CD4-positive, alpha-beta memory T cell (primary cell): ENCODE measurements around the gene KCTD3. TPM values are rescaled to one million over a fixed set of nuclear protein-coding genes. Genes with fewer than 3 reads are reported as not detected.

Experiments
- CTCF ChIA-PET: fragments of 350-600 bp; sonication (Branson Sonifier 250); formaldehyde crosslinking; loops from one replicate; lab custom pipeline; 2021; ENCODE audit warnings: inconsistent platforms; ENCODE audit not compliant: partially characterized antibody; lab: Charles Lee
- POLR2A ChIA-PET: fragments of 350-600 bp; sonication (Branson Sonifier 250); formaldehyde crosslinking; loops from one replicate; lab custom pipeline; 2021; ENCODE audit not compliant: partially characterized antibody; lab: Charles Lee
- DNase-seq, 5 donors: peaks; one replicate each; pipeline versions ENCODE4 v3.0.0 to v3.0.0-alpha.2; 2020 to 2022; ENCODE audit warnings: mixed read lengths in 1 of 5
- H3K27ac ChIP-seq: one replicate; pipeline ENCODE4 v1.7.0; 2013; ENCODE audit warnings: low read depth, low read length
- H3K27me3 ChIP-seq: 2 replicates; pipeline ENCODE4 v1.7.0; 2013; ENCODE audit warnings: mild to moderate bottlenecking, low read length, moderate library complexity; ENCODE audit not compliant: insufficient read depth
- H3K36me3 ChIP-seq: 2 replicates; pipeline ENCODE4 v1.7.0; 2013; ENCODE audit warnings: mild to moderate bottlenecking, low read length, moderate library complexity; ENCODE audit not compliant: insufficient read depth
- H3K4me1 ChIP-seq: 2 replicates; pipeline ENCODE4 v1.7.0; 2013; ENCODE audit warnings: mild to moderate bottlenecking, low read length, moderate library complexity; ENCODE audit not compliant: insufficient read depth
- H3K4me3 ChIP-seq, 2 donors: one replicate each; pipeline ENCODE4 v1.7.0; 2013; ENCODE audit warnings: low read length in 2 of 2, mild to moderate bottlenecking in 1 of 2
- H3K9me3 ChIP-seq, 2 donors: one replicate each; pipeline ENCODE4 v1.7.0; 2013; ENCODE audit warnings: low read length in 2 of 2, control low read depth in 1 of 2; ENCODE audit not compliant: control insufficient read depth in 1 of 2
- H3K27ac Mint-ChIP-seq, 7 donors: one replicate each; pipeline ENCODE4 v1.8.0; 2020 to 2021; ENCODE audit warnings: mixed read lengths in 7 of 7, mild to moderate bottlenecking in 6 of 7, inconsistent platforms in 3 of 7, moderate library complexity in 3 of 7
- H3K27me3 Mint-ChIP-seq, 2 donors: one replicate each; pipeline ENCODE4 v1.8.0; 2020 to 2021; ENCODE audit warnings: mixed read lengths in 2 of 2
- H3K36me3 Mint-ChIP-seq, 2 donors: one replicate each; pipeline ENCODE4 v1.8.0; 2020 to 2021; ENCODE audit warnings: mixed read lengths in 2 of 2, inconsistent platforms in 1 of 2, mild to moderate bottlenecking in 1 of 2
- H3K4me1 Mint-ChIP-seq, 4 donors: one replicate each; pipeline ENCODE4 v1.8.0; 2020 to 2021; ENCODE audit warnings: mixed read lengths in 4 of 4, mild to moderate bottlenecking in 1 of 4
- H3K4me3 Mint-ChIP-seq, 8 donors: one replicate each; pipeline ENCODE4 v1.8.0; 2020 to 2021; ENCODE audit warnings: mixed read lengths in 8 of 8, mild to moderate bottlenecking in 7 of 8, moderate library complexity in 6 of 8, inconsistent platforms in 3 of 8
- H3K9me3 Mint-ChIP-seq, 8 donors: one replicate each; pipeline ENCODE4 v1.8.0; 2020 to 2021; ENCODE audit warnings: mixed read lengths in 8 of 8, mild to moderate bottlenecking in 5 of 8, inconsistent platforms in 3 of 8, moderate library complexity in 1 of 8
- intact Hi-C: fragments of 100-400 bp; cut with micrococcal nuclease; formaldehyde crosslinking; loops from one replicate; pipeline ENCODE4 v1.15.1; 2023
- polyA plus RNA-seq, 2 donors: library from polyadenylated mRNA; unstranded; fragments of 300-500 nt; fragmentation: Illumina TruSeq; gene quantifications; one replicate each; pipeline ENCODE4 v1.2.3, GENCODE V29; 2021
- total RNA-seq, 2 experiments: library from RNA; stranded (reverse); gene quantifications; one replicate each; pipeline ENCODE4 v1.2.3, GENCODE V29; 2021

Gene KCTD3
- total RNA-seq, result 1 to 10 TPM; 1.8 to 2.5 TPM
- under 1 TPM; 0.20 to 0.86 TPM for polyA plus RNA-seq

DNA sequence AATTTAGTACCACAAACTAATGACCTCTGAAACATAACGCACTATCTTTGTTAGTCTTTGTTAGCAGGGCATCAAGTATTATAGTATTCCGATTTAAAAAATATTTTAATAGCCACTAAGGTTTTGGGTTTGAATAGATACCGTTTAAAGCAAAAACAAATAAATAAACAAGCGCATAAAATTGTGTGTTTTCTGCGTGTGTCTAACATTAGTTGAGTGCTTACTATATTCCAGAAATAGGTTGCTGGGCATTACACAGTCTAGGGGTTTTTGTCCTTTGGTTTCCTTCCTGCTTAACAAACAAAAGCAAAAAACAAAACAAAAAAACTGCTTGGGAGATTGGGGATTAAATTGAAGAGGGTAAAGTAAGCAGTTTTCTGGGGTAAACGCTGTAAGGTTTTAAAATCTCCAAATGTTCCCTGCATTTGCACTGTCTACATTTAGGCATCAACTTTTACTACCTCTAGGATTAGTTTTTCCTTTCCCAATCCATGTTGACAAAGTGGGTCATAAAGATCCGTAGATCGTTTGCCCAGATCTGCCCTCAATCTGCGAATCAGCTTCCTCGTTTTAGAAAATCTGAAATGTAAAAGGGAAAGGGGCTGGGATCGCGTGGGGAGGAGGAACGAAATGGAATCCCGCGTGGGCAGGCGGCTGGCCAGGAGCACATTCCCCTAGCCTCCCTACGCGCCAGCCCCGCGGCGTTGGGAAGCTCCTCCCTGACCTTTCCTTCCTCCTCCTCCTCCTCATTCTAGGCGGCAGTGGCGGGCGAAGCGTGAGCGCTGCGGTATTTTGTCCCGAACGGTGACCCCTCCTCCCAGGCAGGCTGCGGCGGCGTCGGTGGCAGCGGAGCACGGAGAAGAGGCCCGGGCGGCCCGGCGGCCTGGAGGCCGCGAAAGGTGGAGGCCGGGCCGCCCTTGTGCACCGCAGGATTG lies at the start of gene KCTD3:
Gene KCTD3 (plus strand): TSS at position 749 of the 935 bp plus-strand sequence. CDS start 382 bp downstream, outside the sequence.
- ChIA-PET CTCF (no interaction called here), POLR2A (no interaction called here)
- peak within 1 kb of the TSS; percentile 83 to 94 (median 88) for H3K4me3 Mint-ChIP-seq
- Histone ChIP-seq H3K9me3 (no peaks in the 10 kb centered on the region), H3K27me3 (no peaks in the 10 kb centered on the region), H3K4me3 (peak within 1 kb of the TSS; percentile 24 to 52), H3K27ac (no peak within 1 kb of the TSS), H3K36me3 (no peaks in the 10 kb centered on the region), H3K4me1 (peaks cover 5% of the 10 kb centered on the region)
- H3K4me1 Mint-ChIP-seq, result peaks cover 9 to 30% (median 16%) of the 10 kb centered on the region in 4 donors
- H3K36me3 Mint-ChIP-seq, result peaks cover 0 to 4% of the 10 kb centered on the region in 2 donors
- intact Hi-C loops, result no loop called here
- H3K9me3 Mint-ChIP-seq, result peaks cover 0 to 2% (median 0%) of the 10 kb centered on the region in 8 donors
- peak within 1 kb of the TSS; percentile 40 to 80 (median 52) for H3K27ac Mint-ChIP-seq
- H3K27me3 Mint-ChIP-seq, result peaks cover 5 to 9% of the 10 kb centered on the region in 2 donors
- peak in 3 of 5 donors; percentile 3 to 9 (median 5) for DNase-seq

DNA sequence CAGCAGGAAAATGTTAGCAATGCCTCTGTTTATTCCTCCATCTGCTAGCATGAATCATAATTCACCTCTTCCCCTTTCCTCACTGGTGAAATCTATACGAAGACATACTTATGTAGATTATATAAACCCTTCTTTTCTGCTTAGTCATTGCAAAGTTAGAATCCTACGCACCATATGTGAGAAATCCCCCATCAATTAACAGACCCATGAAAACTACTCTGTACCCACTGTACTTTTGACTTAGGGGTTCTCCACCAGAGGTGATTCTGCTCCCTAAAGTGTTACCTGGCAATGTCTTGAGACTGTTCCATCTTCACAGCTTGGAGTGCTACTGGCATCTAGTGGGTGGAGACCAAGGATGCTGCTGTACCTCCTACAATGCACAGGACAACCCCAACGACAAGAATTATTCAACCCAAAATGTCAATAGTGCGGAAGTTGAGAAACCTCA lies 49.6 kb upstream of the KCTD3 start:
- H3K4me1 Mint-ChIP-seq, result no peaks in the 10 kb centered on the region
- H3K9me3 Mint-ChIP-seq, result peaks cover 0 to 3% (median under 1%) of the 10 kb centered on the region in 8 donors
- Histone ChIP-seq H3K4me3 (no peak overlapping the region), H3K27ac (no peak overlapping the region), H3K27me3 (no peaks in the 10 kb centered on the region), H3K4me1 (no peaks in the 10 kb centered on the region), H3K36me3 (no peaks in the 10 kb centered on the region), H3K9me3 (no peaks in the 10 kb centered on the region)
- no peak for DNase-seq
- CTCF ChIA-PET, result no interaction called here
- H3K4me3 Mint-ChIP-seq, result no peak overlapping the region
- POLR2A ChIA-PET, result no interaction called here
- H3K36me3 Mint-ChIP-seq, result no peaks in the 10 kb centered on the region
- no peak overlapping the region for H3K27ac Mint-ChIP-seq
- intact Hi-C loops, result no loop called here
- H3K27me3 Mint-ChIP-seq, result no peaks in the 10 kb centered on the region

DNA sequence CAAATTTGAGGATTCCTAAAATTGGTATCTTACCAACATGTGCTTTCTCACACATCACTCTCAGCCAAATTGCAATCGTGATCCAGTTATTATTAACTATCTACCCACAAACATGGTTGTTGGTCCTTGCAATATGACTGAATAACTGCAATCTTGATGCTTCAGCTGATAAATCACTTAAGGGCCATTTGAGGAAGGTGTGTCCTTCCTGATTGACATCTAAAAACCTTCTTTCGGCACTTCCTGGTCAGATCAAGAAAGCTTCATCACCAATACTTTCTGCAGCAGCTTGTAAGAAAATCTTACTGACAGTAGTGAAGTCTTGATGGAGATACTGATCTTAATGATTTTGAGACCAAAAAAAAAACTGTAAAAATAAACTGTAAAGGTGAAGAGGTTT lies 48.5 kb upstream of the KCTD3 start:
- H3K36me3 ChIP-seq, result no peaks in the 10 kb centered on the region
- Mint-ChIP-seq H3K4me1 (peaks cover 0 to under 1% (median 0%) of the 10 kb centered on the region in 4 donors), H3K9me3 (no peaks in the 10 kb centered on the region), H3K4me3 (no peak overlapping the region), H3K27me3 (no peaks in the 10 kb centered on the region), H3K27ac (no peak overlapping the region), H3K36me3 (no peaks in the 10 kb centered on the region)
- intact Hi-C loops, result no loop called here
- POLR2A ChIA-PET, result no interaction called here
- CTCF ChIA-PET, result no interaction called here
- no peaks in the 10 kb centered on the region for H3K9me3 ChIP-seq
- no peaks in the 10 kb centered on the region for H3K4me1 ChIP-seq
- no peak for DNase-seq
- no peak overlapping the region for H3K27ac ChIP-seq
- H3K27me3 ChIP-seq, result no peaks in the 10 kb centered on the region
- H3K4me3 ChIP-seq, result no peak overlapping the region

DNA sequence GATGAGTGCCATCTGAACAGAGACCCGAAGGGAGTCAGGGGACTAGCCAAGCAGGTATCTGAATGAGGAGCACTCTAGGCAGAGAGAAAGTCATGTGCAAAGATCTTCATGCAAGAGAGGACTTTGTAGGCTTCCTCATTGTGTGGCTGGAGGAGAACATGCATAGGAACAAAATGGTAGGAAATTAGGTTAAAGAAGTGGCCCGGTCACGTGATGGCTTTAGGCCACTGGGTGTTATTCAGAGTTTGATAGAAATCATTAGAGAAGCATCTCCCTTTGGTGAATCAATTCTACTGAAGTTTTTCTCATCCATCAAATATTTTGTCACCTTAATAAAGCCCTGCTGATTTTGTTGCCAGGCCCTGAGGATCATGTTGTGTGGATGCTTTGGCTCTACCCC lies 45.8 kb upstream of the KCTD3 start:
- CTCF ChIA-PET, result no interaction called here
- H3K4me3 Mint-ChIP-seq, result no peak overlapping the region
- Histone ChIP-seq H3K27me3 (no peaks in the 10 kb centered on the region), H3K27ac (no peak overlapping the region), H3K36me3 (no peaks in the 10 kb centered on the region), H3K4me1 (no peaks in the 10 kb centered on the region), H3K4me3 (no peak overlapping the region), H3K9me3 (no peaks in the 10 kb centered on the region)
- no peak for DNase-seq
- POLR2A ChIA-PET, result no interaction called here
- no peaks in the 10 kb centered on the region for H3K36me3 Mint-ChIP-seq
- no peak overlapping the region for H3K27ac Mint-ChIP-seq
- intact Hi-C loops, result no loop called here
- no peaks in the 10 kb centered on the region for H3K27me3 Mint-ChIP-seq
- H3K9me3 Mint-ChIP-seq, result no peaks in the 10 kb centered on the region
- H3K4me1 Mint-ChIP-seq, result peaks cover 0 to 1% (median 0%) of the 10 kb centered on the region in 4 donors

DNA sequence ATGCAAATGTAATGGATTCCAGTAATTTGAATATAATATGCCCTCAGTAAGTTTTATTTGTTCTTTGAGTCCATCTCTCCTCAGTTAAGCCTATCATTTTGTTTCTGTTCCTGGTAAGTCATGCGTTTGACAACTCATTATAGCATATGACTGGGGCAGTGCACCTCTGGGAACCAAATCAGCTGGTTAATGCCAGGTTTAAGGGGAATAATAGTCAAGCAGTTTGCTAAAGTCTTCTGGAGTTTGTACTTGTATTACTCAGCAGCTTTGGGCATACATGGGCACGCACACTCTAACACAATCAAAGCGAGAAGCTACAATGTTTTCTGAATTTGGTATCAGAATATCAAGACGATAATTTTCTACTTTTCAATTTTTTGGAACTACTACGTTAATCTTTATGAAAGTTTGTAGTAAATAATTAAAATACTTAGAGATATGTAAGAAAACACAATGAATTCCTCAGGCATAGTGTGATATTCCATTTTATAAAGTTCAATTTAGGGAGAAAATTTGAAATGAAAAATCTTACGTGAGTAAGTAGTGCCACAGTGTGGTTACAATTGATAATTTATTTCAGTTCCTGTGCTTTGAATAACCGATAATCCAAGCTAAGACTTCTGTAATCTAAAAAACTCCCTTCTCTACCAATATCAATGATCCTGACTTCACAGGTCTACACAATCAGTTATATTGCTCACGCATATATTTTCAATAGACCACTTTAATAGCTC lies 43.8 kb upstream of the KCTD3 start:
- Histone ChIP-seq H3K4me3 (no peak overlapping the region), H3K9me3 (no peaks in the 10 kb centered on the region), H3K4me1 (no peaks in the 10 kb centered on the region), H3K36me3 (no peaks in the 10 kb centered on the region), H3K27me3 (no peaks in the 10 kb centered on the region), H3K27ac (no peak overlapping the region)
- H3K36me3 Mint-ChIP-seq, result no peaks in the 10 kb centered on the region
- H3K27me3 Mint-ChIP-seq, result no peaks in the 10 kb centered on the region
- no peaks in the 10 kb centered on the region for H3K9me3 Mint-ChIP-seq
- H3K27ac Mint-ChIP-seq, result no peak overlapping the region
- no peak for DNase-seq
- POLR2A ChIA-PET, result no interaction called here
- H3K4me3 Mint-ChIP-seq, result no peak overlapping the region
- CTCF ChIA-PET, result interaction anchor here (0.9 to 1.4 kb wide), 4 partner anchors 10 to 1309 kb away, joined by 3 to 4 read pairs (median 3); no protein-coding TSS in a partner anchor
- intact Hi-C loops, result no loop called here
- H3K4me1 Mint-ChIP-seq, result peaks cover 0 to 1% (median 0%) of the 10 kb centered on the region in 4 donors

DNA sequence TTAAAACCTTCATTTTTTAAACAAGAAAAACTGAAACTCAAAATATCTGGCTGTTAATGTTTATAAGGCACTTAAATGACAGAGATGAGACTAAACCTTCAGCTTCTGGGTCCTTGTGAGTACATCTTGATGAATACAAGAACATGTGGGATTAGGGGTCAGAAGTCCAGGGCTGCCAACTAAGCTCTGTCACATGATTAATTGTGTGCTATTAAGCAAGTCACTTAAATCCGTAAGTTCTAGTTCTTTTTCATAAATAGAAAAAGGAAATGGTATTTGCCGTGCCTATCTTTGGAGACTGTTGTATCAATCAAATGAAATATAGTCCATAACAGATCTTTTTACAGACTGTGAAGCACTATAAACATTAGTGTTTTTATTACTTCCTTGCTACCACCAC lies 43.2 kb upstream of the KCTD3 start:
- Mint-ChIP-seq H3K27ac (no peak overlapping the region), H3K4me3 (no peak overlapping the region), H3K27me3 (no peaks in the 10 kb centered on the region), H3K36me3 (no peaks in the 10 kb centered on the region), H3K4me1 (peaks cover 0 to 1% (median 0%) of the 10 kb centered on the region in 4 donors), H3K9me3 (no peaks in the 10 kb centered on the region)
- H3K9me3 ChIP-seq, result no peaks in the 10 kb centered on the region
- ChIA-PET POLR2A (no interaction called here), CTCF (interaction anchor here (0.9 to 1.4 kb wide), 4 partner anchors 10 to 1310 kb away, joined by 3 to 4 read pairs (median 3); no protein-coding TSS in a partner anchor)
- H3K27me3 ChIP-seq, result no peaks in the 10 kb centered on the region
- H3K4me1 ChIP-seq, result no peaks in the 10 kb centered on the region
- no peak overlapping the region for H3K27ac ChIP-seq
- no peak for DNase-seq
- intact Hi-C loops, result no loop called here
- no peaks in the 10 kb centered on the region for H3K36me3 ChIP-seq
- no peak overlapping the region for H3K4me3 ChIP-seq
